Liver (tissue), 9 donors: ENCODE results near the gene COL3A1. TPM values are rescaled to one million over a fixed set of nuclear protein-coding genes. Genes with fewer than 3 reads are reported as not detected.

ENCODE experiments used
- DNase-seq: peaks from one replicate; pipeline ENCODE4 v3.0.0-alpha.2; 2017; ENCODE audit warnings: low spot score
- H3K27ac ChIP-seq, 2 donors: one replicate each; pipeline ENCODE4 v1.7.0; 2013; ENCODE audit warnings: inconsistent platforms in 2 of 2, low read length in 2 of 2, control low read depth in 1 of 2, low read depth in 1 of 2, mild to moderate bottlenecking in 1 of 2
- H3K27me3 ChIP-seq, 4 donors: one replicate each; pipeline versions ENCODE4 v1.6.1 to v1.7.0; 2013; ENCODE audit warnings: low read length in 3 of 4, inconsistent platforms in 1 of 4, mild to moderate bottlenecking in 1 of 4, moderate library complexity in 1 of 4; ENCODE audit not compliant: control insufficient read depth in 4 of 4, insufficient read depth in 4 of 4
- H3K36me3 ChIP-seq, 4 donors: one replicate each; pipeline versions ENCODE4 v1.6.1 to v1.7.0; 2013; ENCODE audit warnings: low read length in 3 of 4, mild to moderate bottlenecking in 3 of 4, low read depth in 1 of 4, moderate library complexity in 1 of 4; ENCODE audit not compliant: control insufficient read depth in 4 of 4, insufficient read depth in 3 of 4
- H3K4me1 ChIP-seq, 4 donors: one replicate each; pipeline versions ENCODE4 v1.6.1 to v1.7.0; 2013; ENCODE audit warnings: low read length in 3 of 4, mild to moderate bottlenecking in 3 of 4, moderate library complexity in 1 of 4; ENCODE audit not compliant: control insufficient read depth in 4 of 4, insufficient read depth in 4 of 4
- H3K4me3 ChIP-seq, 3 donors: one replicate each; pipeline versions ENCODE4 v1.6.1 to v1.7.0; 2013; ENCODE audit warnings: low read length in 3 of 3, control low read depth in 1 of 3, low read depth in 1 of 3, mild to moderate bottlenecking in 1 of 3
- H3K9ac ChIP-seq, 2 donors: one replicate each; pipeline ENCODE4 v1.7.0; 2013; ENCODE audit warnings: low read length in 2 of 2, mild to moderate bottlenecking in 2 of 2, moderate library complexity in 2 of 2, control low read depth in 1 of 2, low read depth in 1 of 2
- H3K9me3 ChIP-seq, 4 donors: one replicate each; pipeline versions ENCODE4 v1.6.1 to v1.7.0; 2013; ENCODE audit warnings: low read length in 3 of 4; ENCODE audit not compliant: control insufficient read depth in 4 of 4
- EGR1 ChIP-seq, 2 donors: IDR thresholded peaks; 2 replicates each; pipeline ENCODE4 v1.6.1; 2016 to 2018; ENCODE audit warnings: antibody characterized with exemption in 2 of 2, low read depth in 2 of 2
- FOXA1 ChIP-seq: IDR thresholded peaks from 2 replicates; pipeline ENCODE4 v1.6.1; 2016; ENCODE audit warnings: antibody characterized with exemption
- FOXA2 ChIP-seq: IDR thresholded peaks from 2 replicates; pipeline ENCODE4 v1.6.1; 2016; ENCODE audit warnings: antibody characterized with exemption
- HNF4A ChIP-seq, 2 donors: conservative IDR thresholded peaks; 2 replicates each; pipeline ENCODE4 v1.6.1; 2016; ENCODE audit warnings: antibody characterized with exemption in 2 of 2, mild to moderate bottlenecking in 2 of 2
- HNF4G ChIP-seq: IDR thresholded peaks from 2 replicates; pipeline ENCODE4 v1.6.1; 2016; ENCODE audit warnings: antibody characterized with exemption
- JUND ChIP-seq, 2 donors: IDR thresholded peaks; 2 replicates each; pipeline ENCODE4 v1.6.1; 2016; ENCODE audit warnings: antibody characterized with exemption in 2 of 2
- MAX ChIP-seq: IDR thresholded peaks from 2 replicates; pipeline ENCODE4 v1.6.1; 2016; ENCODE audit warnings: antibody characterized with exemption
- RAD21 ChIP-seq, 2 donors: IDR thresholded peaks; 2 replicates each; pipeline ENCODE4 v1.6.1; 2016; ENCODE audit warnings: antibody characterized with exemption in 2 of 2, mild to moderate bottlenecking in 2 of 2
- REST ChIP-seq: IDR thresholded peaks from 2 replicates; pipeline ENCODE4 v1.6.1; 2016; ENCODE audit warnings: antibody characterized with exemption, mild to moderate bottlenecking
- RXRA ChIP-seq, 2 donors: IDR thresholded peaks; 2 replicates each; pipeline ENCODE4 v1.6.1; 2017 to 2018; ENCODE audit warnings: antibody characterized with exemption in 2 of 2, mild to moderate bottlenecking in 1 of 2
- SP1 ChIP-seq: IDR thresholded peaks from 2 replicates; pipeline ENCODE4 v1.6.1; 2018; ENCODE audit warnings: antibody characterized with exemption, mild to moderate bottlenecking
- TAF1 ChIP-seq: conservative IDR thresholded peaks from 2 replicates; pipeline ENCODE4 v1.6.1; 2016; ENCODE audit warnings: antibody characterized with exemption, mild to moderate bottlenecking
- YY1 ChIP-seq: IDR thresholded peaks from 2 replicates; pipeline ENCODE4 v1.6.1; 2016; ENCODE audit warnings: antibody characterized with exemption, mild to moderate bottlenecking
- ZBTB33 ChIP-seq: IDR thresholded peaks from 2 replicates; pipeline ENCODE4 v1.6.1; 2016; ENCODE audit warnings: antibody characterized with exemption
- WGBS: extraction: QIAGEN DNeasy Blood & Tissue Kit; methylation state at CpG from one replicate; pipeline ENCODE4 v1.1.7; 2013; 5-methylcytosine and 5-hydroxymethylcytosine counted together
- polyA plus RNA-seq, 2 donors: library from polyadenylated mRNA; stranded (reverse) in 1 of 2; unstranded in 1 of 2; fragments of 200-250 nt in 1 of 2; fragments of >200 nt in 1 of 2; fragmentation: Nextera tagmentation in 1 of 2; extraction: Ambion mirVana in 1 of 2; gene quantifications; one replicate each; pipeline versions ENCODE4 v1.2.1 to v1.2.3, GENCODE V29; 2013 to 2015
- total RNA-seq, 2 donors: library from RNA; depleted of rRNA; stranded (reverse); fragments of >200 nt; gene quantifications; one replicate each; pipeline ENCODE4 v1.2.3, GENCODE V29; 2014
- TF ChIP-seq, protein P1 (sequence below): fragments of 150-350 bp; IDR thresholded peaks from 2 replicates; pipeline ENCODE4 v1.5.1; 2017; ENCODE audit warnings: improper control_type of control experiment, low read depth, low read length; ENCODE audit not compliant: missing input control
- donor health status: healthy.
- donor health status: healthy.
- donor health status: healthy.
- donor health status: healthy.
- donor health status: healthy.

The COL3A1 gene
- total and polyA plus RNA-seq, 4 donors: 21.4 to 207 (median 93.3) TPM

DNA sequence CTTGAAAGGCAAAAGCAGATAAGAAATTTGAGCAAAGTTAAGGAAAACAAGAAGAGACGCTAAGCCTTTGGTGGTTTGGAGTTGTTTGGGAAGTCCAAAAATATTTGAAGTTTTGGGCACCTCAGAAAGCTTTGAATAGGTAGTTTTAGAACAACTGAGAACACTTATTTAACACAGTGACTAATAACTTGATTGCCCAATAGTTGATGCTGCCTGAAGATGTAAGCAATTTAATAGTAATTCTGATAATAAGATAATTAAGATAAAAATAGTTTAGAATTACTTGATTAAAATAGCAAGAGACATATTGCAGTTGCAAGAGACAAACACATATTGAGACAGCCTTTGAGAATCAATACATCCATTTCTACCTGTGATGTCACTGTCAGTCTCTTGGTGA lies 16.5 kb upstream of the COL3A1 start:
- H3K27ac ChIP-seq: no peak overlapping the region
- WGBS: 84% methylated on average over 1 of the region's 1 CpG
- H3K9me3 ChIP-seq: no peaks in the 10 kb centered on the region
- TF ChIP-seq ZBTB33: no peak
- no peak for TF ChIP-seq FOXA1
- TF ChIP-seq YY1: no peak
- no peak for TF ChIP-seq REST
- TF ChIP-seq FOXA2: no peak
- no peak for TF ChIP-seq RAD21 (IDR thresholded peaks at IDR 0.05)
- no peaks in the 10 kb centered on the region for H3K36me3 ChIP-seq
- H3K4me3 ChIP-seq: no peak overlapping the region
- H3K4me1 ChIP-seq: no peaks in the 10 kb centered on the region
- DNase-seq: no peak
- H3K27me3 ChIP-seq: no peaks in the 10 kb centered on the region
- H3K9ac ChIP-seq: no peak overlapping the region

- 63% methylated on average over 3 of the region's 3 CpGs for WGBS
- TF ChIP-seq JUND (IDR thresholded peaks at IDR 0.05) (no peak), TAF1 (no peak), ZBTB33 (no peak), YY1 (no peak), FOXA2 (no peak), HNF4G (no peak), MAX (no peak), HNF4A (conservative IDR thresholded peaks at IDR 0.05) (no peak), FOXA1 (no peak), SP1 (no peak), EGR1 (IDR thresholded peaks at IDR 0.05; ENCODE audit: low read depth in 2 of 2) (no peak), RXRA (IDR thresholded peaks at IDR 0.05) (no peak), RAD21 (IDR thresholded peaks at IDR 0.05) (no peak)
- TF ChIP-seq, protein P1, sequence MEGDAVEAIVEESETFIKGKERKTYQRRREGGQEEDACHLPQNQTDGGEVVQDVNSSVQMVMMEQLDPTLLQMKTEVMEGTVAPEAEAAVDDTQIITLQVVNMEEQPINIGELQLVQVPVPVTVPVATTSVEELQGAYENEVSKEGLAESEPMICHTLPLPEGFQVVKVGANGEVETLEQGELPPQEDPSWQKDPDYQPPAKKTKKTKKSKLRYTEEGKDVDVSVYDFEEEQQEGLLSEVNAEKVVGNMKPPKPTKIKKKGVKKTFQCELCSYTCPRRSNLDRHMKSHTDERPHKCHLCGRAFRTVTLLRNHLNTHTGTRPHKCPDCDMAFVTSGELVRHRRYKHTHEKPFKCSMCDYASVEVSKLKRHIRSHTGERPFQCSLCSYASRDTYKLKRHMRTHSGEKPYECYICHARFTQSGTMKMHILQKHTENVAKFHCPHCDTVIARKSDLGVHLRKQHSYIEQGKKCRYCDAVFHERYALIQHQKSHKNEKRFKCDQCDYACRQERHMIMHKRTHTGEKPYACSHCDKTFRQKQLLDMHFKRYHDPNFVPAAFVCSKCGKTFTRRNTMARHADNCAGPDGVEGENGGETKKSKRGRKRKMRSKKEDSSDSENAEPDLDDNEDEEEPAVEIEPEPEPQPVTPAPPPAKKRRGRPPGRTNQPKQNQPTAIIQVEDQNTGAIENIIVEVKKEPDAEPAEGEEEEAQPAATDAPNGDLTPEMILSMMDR: no peak
- no peaks in the 10 kb centered on the region for H3K4me1 ChIP-seq
- H3K27ac ChIP-seq: no peak overlapping the region
- no peak overlapping the region for H3K4me3 ChIP-seq
- H3K36me3 ChIP-seq: no peaks in the 10 kb centered on the region
- no peak for DNase-seq
- no peak overlapping the region for H3K9ac ChIP-seq
- no peaks in the 10 kb centered on the region for H3K27me3 ChIP-seq
- H3K9me3 ChIP-seq: no peaks in the 10 kb centered on the region
These were observed 10.4 kb upstream of the COL3A1 start for GRCh38 chr2:188963741-188964140.
